Progenitor cell of endocrine pancreas (in vitro differentiated cells): ENCODE results near the gene MSI2. TPM values are rescaled to one million over a fixed set of nuclear protein-coding genes. Genes with fewer than 3 reads are reported as not detected.

ENCODE experiments used
- DNase-seq: peaks from one replicate; pipeline ENCODE4 v3.0.0; 2021; ENCODE audit warnings: low spot score; ENCODE audit not compliant: unreplicated experiment
- H3K27ac Mint-ChIP-seq: 2 replicates; pipeline ENCODE4 v1.8.0; 2021; ENCODE audit warnings: mild to moderate bottlenecking, moderate library complexity, mixed read lengths
- H3K27me3 Mint-ChIP-seq: 2 replicates; pipeline ENCODE4 v1.8.0; 2021; ENCODE audit warnings: mixed read lengths
- H3K36me3 Mint-ChIP-seq: 2 replicates; pipeline ENCODE4 v1.8.0; 2022; ENCODE audit warnings: mixed read lengths; ENCODE audit not compliant: insufficient read depth
- H3K4me1 Mint-ChIP-seq: 2 replicates; pipeline ENCODE4 v1.8.0; 2021; ENCODE audit warnings: low read depth, mixed read lengths
- H3K4me3 Mint-ChIP-seq: 2 replicates; pipeline ENCODE4 v1.8.0; 2021; ENCODE audit warnings: low read depth, mild to moderate bottlenecking, moderate library complexity, mixed read lengths
- H3K9me3 Mint-ChIP-seq: 2 replicates; pipeline ENCODE4 v1.8.0; 2021; ENCODE audit warnings: low read depth, mixed read lengths
- total RNA-seq: library from RNA; stranded (reverse); gene quantifications from 2 replicates; pipeline ENCODE4 v1.2.1, GENCODE V29; 2021
- TF ChIP-seq, protein P1 (sequence below): fragments of 200-600 bp; sonication (generic); IDR thresholded peaks from one replicate; pipeline ENCODE4 v1.5.0; 2021; ENCODE audit warnings: antibody characterized with exemption, mild to moderate bottlenecking; ENCODE audit not compliant: unreplicated experiment

The MSI2 gene
- total RNA-seq, 1 donor from 2014 or later: 164 TPM

DNA sequence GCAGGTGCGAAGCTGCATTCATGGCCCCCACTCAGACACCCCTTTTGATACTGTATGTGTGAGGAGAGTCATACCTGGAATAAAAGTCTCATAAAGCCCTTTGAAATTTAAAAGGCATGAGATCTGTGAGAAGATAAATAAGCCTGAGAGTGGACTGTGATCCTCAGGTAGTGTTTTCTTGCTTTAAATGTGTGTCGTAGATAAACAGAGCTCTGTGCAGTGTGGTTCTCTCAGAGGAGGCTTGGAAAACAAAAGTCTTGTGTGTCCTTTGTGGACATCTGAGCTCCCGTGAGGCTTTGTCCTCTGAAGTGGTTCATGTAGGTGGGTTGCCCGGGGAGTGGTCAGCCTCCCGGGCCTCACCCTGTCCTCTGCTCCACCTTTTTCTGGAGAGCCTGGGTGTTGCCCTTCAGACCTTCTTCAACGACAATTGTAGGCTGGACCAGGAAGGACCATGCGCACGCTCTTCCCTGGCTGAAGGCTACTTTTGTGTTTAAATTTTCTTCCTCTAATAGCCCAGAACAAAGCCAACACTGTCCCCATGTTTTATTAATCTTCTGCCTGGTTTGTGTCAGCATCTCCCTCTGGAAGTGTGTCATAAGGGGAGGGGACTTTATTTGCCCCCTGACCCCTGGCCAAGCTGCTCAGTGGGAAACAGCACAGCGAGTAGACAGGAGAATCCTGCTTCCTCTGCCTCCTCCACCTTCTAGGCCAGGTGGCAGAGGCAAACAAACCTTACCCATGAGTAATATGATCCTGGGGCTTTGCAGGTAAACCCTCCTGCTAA, 151.2 kb downstream of the MSI2 start:
- no peak for DNase-seq
- peak overlapping the region; percentile 97 for H3K27ac Mint-ChIP-seq
- TF ChIP-seq, protein P1, sequence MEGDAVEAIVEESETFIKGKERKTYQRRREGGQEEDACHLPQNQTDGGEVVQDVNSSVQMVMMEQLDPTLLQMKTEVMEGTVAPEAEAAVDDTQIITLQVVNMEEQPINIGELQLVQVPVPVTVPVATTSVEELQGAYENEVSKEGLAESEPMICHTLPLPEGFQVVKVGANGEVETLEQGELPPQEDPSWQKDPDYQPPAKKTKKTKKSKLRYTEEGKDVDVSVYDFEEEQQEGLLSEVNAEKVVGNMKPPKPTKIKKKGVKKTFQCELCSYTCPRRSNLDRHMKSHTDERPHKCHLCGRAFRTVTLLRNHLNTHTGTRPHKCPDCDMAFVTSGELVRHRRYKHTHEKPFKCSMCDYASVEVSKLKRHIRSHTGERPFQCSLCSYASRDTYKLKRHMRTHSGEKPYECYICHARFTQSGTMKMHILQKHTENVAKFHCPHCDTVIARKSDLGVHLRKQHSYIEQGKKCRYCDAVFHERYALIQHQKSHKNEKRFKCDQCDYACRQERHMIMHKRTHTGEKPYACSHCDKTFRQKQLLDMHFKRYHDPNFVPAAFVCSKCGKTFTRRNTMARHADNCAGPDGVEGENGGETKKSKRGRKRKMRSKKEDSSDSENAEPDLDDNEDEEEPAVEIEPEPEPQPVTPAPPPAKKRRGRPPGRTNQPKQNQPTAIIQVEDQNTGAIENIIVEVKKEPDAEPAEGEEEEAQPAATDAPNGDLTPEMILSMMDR: no peak
- H3K36me3 Mint-ChIP-seq: peaks cover 4% of the 10 kb centered on the region
- peaks cover 49% of the 10 kb centered on the region for H3K4me1 Mint-ChIP-seq
- H3K27me3 Mint-ChIP-seq: no peaks in the 10 kb centered on the region
- peak overlapping the region; percentile 12 for H3K4me3 Mint-ChIP-seq
- H3K9me3 Mint-ChIP-seq: no peaks in the 10 kb centered on the region

DNA sequence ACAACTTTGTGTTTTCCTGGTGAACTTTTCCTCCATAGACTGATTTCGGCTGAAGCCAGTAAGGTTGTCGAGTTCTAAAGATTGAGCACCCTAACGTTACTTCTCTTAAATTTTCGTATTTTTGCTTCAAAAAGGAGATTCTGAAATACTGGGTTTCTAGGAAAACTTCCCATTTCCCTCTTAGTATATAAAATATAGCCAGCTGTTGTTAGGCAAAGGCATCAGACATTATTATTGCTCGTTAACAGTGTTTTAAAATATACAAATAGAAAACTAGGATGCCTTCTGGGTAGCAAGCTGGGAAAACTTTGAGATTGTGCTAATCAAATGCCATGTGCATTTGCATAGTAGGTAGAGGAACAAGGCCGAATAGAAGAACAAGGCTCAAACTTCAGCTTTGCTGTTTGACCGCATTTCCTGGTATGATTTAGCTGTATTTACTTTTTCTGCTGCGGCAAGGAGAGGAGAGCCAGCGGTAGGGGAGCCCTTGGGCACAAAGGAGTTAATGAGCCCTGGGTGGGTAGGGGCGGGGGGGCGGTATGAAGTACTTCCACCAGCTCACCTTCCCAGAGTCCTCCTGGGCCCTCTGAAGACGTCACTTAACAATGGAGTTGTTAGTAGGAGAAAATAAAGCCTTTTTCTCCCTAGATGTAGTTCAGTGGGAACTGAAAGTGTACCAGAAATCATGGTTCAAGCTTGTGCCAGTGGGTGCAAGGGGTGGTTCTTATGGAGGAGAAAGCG, 151.9 kb downstream of the MSI2 start:
- Mint-ChIP-seq H3K4me1 (peaks cover 49% of the 10 kb centered on the region), H3K27me3 (no peaks in the 10 kb centered on the region), H3K9me3 (no peaks in the 10 kb centered on the region), H3K36me3 (peaks cover 2% of the 10 kb centered on the region), H3K4me3 (peak overlapping the region; percentile 12), H3K27ac (peak overlapping the region; percentile 97)
- no peak for DNase-seq
- TF ChIP-seq, protein P1: peak; percentile 26

DNA sequence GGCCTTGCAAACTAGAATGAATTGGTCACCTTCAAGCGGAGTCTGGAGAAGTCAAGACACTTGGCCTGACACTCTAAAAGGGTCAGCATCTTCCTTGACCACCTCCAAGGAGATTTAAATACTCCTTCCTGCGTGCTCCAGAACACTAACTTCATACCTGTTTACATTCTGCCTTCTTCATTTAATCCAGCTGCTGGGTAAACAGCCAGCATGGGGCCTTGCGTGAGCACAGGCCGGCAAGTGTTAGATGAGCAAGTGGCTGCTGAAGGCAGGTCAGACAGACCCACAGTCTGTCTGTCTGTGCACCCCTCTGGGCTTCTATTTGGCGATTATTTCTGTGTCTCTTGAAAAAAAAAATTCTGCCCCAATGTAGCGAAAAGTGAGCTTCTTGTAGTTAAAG, 153.8 kb downstream of the MSI2 start:
- H3K27me3 Mint-ChIP-seq: no peaks in the 10 kb centered on the region
- peak overlapping the region; percentile 83 for H3K27ac Mint-ChIP-seq
- H3K4me1 Mint-ChIP-seq: peaks cover 63% of the 10 kb centered on the region
- H3K4me3 Mint-ChIP-seq: no peak overlapping the region
- DNase-seq: no peak
- peaks cover 6% of the 10 kb centered on the region for H3K36me3 Mint-ChIP-seq
- TF ChIP-seq, protein P1: no peak
- no peaks in the 10 kb centered on the region for H3K9me3 Mint-ChIP-seq

DNA sequence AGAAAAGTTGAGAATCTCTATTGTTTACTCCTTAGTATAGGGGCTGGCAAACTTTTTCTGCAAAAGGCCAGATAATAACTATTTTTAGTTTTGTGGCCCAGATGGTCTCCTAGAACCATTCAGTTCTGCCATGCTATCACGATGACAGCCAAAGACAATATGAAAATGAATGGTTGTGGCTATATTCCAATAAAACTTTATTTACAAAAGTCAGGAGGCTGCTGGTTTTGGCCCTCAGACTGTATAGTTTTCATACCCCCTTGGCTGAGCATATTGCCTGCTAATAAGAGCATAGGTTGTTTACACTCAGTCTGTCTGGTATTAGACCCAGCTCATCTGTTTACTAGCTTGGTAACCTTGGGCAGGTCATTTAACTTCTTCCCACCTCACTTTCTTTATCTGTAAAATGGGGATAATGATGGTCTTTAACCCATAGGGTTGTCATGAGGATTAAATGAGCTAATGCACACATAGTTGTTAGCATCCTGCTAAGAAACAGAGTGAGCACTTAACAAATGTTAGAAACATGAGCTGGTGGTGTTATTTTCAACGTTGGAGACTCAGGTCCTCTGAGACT, 156.3 kb downstream of the MSI2 start:
- Mint-ChIP-seq H3K27ac (no peak overlapping the region), H3K27me3 (no peaks in the 10 kb centered on the region), H3K4me3 (no peak overlapping the region), H3K36me3 (peaks cover 9% of the 10 kb centered on the region), H3K4me1 (peaks cover 56% of the 10 kb centered on the region), H3K9me3 (peaks cover 2% of the 10 kb centered on the region)
- TF ChIP-seq, protein P1: no peak
- DNase-seq: no peak
